HG03135 (cell line): ENCODE results near the gene UBE2V1.
"Not testable (repeated sequence)": the region's sequence is repeated elsewhere in the genome, so short reads cannot be mapped to it uniquely, and the experiment has no call there.

Source experiments
- ATAC-seq: cut with Tn5 transposase; IDR thresholded peaks from one replicate; pipeline ENCODE4 v1.9.1; 2021; ENCODE audit warnings: mild to moderate bottlenecking, moderate library complexity; ENCODE audit not compliant: unreplicated experiment

Gene UBE2V1

GRCh38 chr20:50138120-50138478, 25.1 kb upstream of the UBE2V1 start:
- no peak for ATAC-seq

GRCh38 chr20:50137702-50138101, 24.8 kb upstream of the UBE2V1 start:
- ATAC-seq, result not testable (repeated sequence)

GRCh38 chr20:50136822-50137599, 24.1 kb upstream of the UBE2V1 start:
- ATAC-seq, result no peak

- not testable (repeated sequence) for ATAC-seq
These were observed 22.2 kb upstream of the UBE2V1 start for GRCh38 chr20:50135157-50135556.

GRCh38 chr20:50133474-50134217, 20.7 kb upstream of the UBE2V1 start:
- no peak for ATAC-seq

- no peak for ATAC-seq
These were observed 20.1 kb upstream of the UBE2V1 start for GRCh38 chr20:50133041-50133440.

- no peak for ATAC-seq
These were observed 18.0 kb upstream of the UBE2V1 start for GRCh38 chr20:50130995-50131394.

GRCh38 chr20:50130356-50130723, 17.4 kb upstream of the UBE2V1 start:
- no peak for ATAC-seq

- no peak for ATAC-seq
These were observed 16.9 kb upstream of the UBE2V1 start for GRCh38 chr20:50129662-50130355.

GRCh38 chr20:50128520-50128905, 15.6 kb upstream of the UBE2V1 start:
- ATAC-seq, result no peak

GRCh38 chr20:50127587-50128519, 14.9 kb upstream of the UBE2V1 start:
- ATAC-seq, result no peak

GRCh38 chr20:50126662-50127061, 13.7 kb upstream of the UBE2V1 start:
- ATAC-seq, result no peak

- ATAC-seq, result no peak
These were observed 12.3 kb upstream of the UBE2V1 start for GRCh38 chr20:50125279-50125678.

GRCh38 chr20:50124496-50124895, 11.5 kb upstream of the UBE2V1 start:
- no peak for ATAC-seq

- ATAC-seq, result no peak
These were observed 10.5 kb upstream of the UBE2V1 start for GRCh38 chr20:50123418-50123817.

GRCh38 chr20:50122763-50123162, 9.8 kb upstream of the UBE2V1 start:
- no peak for ATAC-seq

GRCh38 chr20:50121858-50122271, 8.9 kb upstream of the UBE2V1 start:
- ATAC-seq, result no peak

GRCh38 chr20:50120935-50121693, 8.2 kb upstream of the UBE2V1 start:
- ATAC-seq, result no peak

- ATAC-seq, result no peak
These were observed 5.3 kb upstream of the UBE2V1 start for GRCh38 chr20:50118203-50118602.

GRCh38 chr20:50116368-50116999, 3.5 kb upstream of the UBE2V1 start:
- ATAC-seq, result no peak
